IPS-NIHi11 (cell line): ENCODE results near the gene CLCN5.

ENCODE experiments used
- DNase-seq: peaks from one replicate; pipeline ENCODE4 v3.0.0; 2012; ENCODE audit warnings: mixed read lengths, low spot score

Gene CLCN5

GRCh38 chrX:49934148-49934547 lies 11.8 kb downstream of the CLCN5 start:
- no peak for DNase-seq

- no peak for DNase-seq
Measured at GRCh38 chrX:49934729-49935128, 12.3 kb downstream of the CLCN5 start.

DNA sequence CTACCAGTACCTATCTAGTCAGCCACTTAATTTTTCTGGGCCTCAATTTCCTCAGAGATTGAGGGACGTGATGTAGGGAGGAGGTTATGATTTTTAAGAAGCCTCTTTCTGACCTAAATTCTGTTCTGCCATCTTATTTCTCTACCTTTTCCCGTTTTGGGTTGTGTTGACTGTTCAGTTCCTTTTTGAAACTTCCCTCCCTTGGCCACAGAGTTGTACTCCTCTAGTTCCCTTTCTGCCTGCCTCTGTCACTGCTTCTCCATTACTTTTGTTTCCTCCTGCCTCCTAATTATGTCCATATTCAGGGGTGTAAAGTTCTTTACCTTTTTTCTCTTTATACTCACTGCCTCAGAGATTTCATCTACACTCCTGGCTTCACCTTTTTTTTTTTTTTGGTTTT lies 25.4 kb downstream of the CLCN5 start:
- no peak for DNase-seq

DNA sequence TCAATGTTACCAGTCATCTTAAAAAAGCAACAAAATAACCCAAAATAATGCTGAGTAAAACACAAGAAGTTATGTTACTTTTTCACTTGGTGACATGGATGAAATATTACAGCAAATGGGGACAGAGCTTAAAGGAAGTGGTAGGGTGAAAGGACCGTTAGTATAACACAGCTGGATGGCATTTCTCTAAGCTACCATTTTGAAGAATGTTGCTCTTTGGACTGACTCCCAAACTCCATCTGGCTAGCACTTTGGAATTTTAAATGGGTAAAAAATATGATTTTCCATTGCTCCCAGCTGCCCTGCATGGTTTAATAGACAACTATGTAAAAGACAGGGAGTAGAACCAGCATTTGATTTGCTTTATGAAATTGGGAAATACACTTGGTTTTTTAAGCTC lies 27.6 kb downstream of the CLCN5 start:
- DNase-seq: no peak

DNA sequence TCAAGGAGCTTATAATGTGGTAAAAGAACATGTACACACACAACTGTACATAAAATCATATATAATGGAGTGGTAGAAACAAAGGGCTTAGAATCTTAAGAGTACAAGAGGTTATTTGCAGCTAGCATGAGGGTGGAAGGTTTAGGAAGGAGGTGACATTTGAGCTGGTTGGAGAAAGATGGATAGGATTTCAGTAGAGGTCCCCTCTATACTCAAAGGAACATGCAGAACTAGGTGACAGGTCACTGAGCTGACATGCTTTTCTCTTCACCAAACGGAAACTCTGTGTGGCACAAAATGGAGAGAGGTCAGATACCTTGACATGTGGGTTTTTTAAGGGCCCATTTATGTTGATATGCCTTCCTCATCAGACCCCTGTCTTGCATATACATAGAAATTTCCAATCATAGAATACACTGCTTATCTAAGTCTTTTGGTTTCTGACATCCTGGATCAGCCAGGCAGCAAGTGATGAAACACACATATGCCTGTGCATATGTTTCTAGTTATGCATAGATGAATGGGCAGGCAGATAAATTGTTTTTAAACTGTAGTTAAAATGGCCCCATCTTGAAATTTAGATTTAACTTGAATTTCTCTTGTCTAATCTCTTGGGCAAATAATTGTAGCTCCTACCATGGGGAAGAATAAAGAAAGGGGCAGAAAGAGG lies 29.3 kb downstream of the CLCN5 start:
- DNase-seq: no peak

DNA sequence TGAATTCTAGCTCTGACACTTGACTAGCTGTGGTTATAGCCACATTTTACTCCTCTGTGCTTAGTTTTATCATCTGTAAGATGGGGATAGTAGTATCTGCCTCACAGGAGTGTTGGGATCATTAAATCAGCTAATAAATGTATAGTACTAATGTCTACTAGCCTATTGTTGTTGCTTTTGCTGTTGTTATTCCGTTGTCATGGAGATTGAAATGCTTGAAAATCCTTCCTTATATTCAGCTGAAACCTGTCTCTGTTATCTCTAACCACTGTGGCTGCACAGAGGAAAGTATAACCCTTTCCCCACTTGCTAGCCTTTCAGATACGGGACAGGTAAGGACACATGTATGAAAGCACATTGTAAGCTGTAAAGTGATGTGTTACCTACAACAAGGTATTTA lies 33.9 kb downstream of the CLCN5 start:
- DNase-seq: no peak

DNA sequence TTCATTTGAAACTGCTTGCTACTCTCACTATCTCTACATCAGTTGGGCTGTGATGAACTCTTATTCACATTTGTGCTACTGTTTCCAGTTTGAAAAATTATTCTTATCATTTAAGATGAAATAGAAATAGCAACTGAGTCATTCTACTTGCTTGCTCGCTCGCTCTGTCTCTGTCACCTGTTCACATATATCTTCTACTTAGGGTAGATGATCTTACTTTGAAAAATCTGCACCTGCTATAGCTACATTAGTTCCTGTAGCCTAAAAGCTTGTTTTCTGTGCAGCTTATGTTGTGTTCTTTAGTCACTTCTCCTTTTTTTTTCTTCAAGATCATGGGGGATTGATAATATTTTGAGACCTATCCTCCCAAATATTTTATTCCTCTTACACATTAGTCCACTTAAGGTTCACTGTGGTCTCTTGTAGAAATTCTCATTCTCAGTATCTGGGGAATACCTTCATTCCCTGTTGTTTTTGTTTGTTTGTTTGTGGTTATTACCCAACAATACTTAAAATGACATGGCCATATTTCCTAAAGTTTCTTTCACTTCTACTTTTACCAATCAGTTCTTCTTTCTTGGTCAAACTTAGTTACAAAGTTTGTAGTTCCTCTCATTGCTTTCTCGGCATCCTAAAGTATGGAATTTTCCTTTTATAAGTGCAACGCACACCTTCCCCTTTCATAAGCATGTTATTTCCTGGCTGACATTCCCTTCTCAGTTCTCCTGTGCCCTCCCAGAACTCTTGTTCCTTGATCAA lies 36.5 kb downstream of the CLCN5 start:
- DNase-seq: no peak

DNA sequence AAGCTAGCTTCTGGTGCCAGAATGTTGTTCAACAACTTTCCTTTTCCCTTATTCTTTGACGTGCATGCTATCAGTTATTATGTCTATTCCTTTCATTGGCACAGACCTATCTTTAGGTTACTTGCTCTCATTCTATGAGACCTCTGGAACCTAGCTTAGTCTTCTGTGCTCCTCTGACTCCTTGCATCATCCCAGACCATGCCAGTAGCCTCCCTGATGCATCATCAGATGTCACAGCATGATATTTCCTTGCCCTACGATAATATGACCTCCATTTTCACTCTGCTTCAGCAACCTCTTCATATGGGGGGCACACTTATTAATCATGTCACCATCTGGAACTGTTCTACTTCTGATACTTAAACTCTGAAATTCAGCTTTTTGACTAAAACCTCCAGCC lies 37.2 kb downstream of the CLCN5 start:
- no peak for DNase-seq

DNA sequence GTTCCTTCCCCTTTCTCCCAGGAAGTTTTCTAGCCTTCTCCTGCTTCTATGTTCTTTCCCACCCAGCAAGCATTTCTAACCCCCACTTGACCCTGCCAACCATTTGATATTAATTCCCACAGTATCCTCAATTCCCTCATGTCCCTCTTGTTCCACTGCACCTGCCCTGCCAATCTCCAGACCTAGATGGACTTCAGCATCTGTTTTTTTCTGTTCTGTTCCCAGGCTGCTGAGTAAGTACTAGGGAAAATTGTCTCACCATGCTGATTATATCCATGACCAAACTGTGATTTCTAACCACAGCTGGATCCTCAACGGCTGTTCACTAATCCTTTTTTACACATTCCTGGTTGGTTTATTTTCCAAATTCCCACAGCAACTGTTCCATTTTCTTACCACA lies 37.7 kb downstream of the CLCN5 start:
- DNase-seq: no peak

GRCh38 chrX:49970674-49971073 lies 48.3 kb downstream of the CLCN5 start:
- no peak for DNase-seq

GRCh38 chrX:49972328-49972860 lies 50.0 kb downstream of the CLCN5 start:
- DNase-seq: no peak

GRCh38 chrX:49976682-49977197 lies 54.3 kb downstream of the CLCN5 start:
- DNase-seq: no peak

DNA sequence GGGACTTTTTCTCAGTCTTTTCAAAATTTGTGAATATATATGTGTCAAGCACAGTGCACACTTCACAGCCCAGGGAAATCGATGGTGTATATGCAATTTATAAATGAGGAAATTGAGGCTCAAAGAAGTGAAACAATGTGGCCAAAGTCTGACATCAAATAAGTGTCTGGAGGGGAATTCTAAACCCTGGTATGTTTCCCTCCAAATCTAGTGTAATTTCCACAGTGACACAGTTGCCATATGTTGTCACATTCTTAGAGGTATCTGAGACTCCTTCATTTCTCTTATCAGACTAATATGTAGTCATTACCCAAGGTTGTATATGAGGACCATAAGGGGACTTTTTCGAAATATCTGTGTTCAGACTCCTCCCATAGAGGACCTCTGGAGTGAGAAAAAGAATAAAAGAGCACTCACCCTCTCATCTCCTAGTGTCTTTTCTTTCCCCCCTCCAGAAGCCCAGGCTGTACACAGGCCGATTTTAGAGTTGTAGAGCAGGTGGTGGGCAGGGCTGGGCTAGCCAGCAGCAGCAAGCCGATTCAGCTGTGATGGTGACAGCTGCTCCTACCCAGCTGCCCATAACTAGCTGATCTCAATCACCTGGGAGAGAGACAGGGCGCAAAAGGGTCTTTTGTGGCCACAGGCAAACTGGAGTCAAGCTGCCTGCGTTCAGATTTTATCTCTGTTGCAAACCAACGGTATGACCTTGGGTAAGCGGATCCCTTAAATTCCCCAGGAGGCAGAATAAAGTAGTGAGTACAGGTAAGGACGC lies 55.1 kb downstream of the CLCN5 start:
- DNase-seq: no peak

DNA sequence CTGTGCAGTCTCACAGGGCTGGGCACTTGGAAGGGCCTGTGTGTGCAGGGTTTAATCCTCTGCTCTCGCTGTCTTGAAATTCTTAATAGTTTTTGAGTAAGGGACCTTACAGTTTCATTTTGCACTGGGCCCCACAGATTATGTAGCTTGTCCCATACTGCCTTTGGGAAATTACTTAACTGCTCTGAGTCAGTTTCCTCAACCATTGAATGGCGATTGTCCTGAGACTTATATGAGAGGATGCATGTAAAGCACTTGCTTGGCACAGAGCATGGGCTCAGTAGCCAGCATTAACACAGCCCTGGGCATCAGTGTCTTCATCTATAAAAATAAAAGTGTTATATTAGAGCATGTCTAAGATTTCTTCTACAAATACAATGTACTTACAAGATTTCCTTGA lies 55.8 kb downstream of the CLCN5 start:
- DNase-seq: no peak

- DNase-seq: no peak
Measured at GRCh38 chrX:49986058-49986457, 63.7 kb downstream of the CLCN5 start.

DNA sequence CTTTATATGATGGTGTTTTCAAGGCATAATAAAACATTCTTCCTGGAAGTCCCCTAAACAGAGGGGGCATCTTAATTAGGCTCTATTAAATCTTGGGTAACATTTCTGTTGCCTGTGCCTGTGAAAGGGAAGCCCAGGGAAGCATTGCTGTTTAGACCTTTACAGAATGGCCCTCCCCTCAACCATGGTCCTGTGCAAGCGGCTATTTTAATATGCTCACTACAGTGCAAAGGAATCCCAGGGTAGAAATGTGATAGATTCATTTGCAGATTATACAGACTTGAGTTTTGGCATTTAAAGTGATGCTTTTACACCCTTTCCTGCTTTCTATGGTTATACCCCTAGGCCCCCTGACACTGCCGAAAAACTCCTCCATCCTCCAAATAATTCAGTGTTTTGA lies 65.3 kb downstream of the CLCN5 start:
- DNase-seq: no peak

GRCh38 chrX:49988143-49988542 lies 65.7 kb downstream of the CLCN5 start:
- peak; percentile 7 for DNase-seq

- DNase-seq: no peak
Measured at GRCh38 chrX:49991758-49992157, 69.4 kb downstream of the CLCN5 start.

- no peak for DNase-seq
Measured at GRCh38 chrX:49992853-49993252, 70.5 kb downstream of the CLCN5 start.

DNA sequence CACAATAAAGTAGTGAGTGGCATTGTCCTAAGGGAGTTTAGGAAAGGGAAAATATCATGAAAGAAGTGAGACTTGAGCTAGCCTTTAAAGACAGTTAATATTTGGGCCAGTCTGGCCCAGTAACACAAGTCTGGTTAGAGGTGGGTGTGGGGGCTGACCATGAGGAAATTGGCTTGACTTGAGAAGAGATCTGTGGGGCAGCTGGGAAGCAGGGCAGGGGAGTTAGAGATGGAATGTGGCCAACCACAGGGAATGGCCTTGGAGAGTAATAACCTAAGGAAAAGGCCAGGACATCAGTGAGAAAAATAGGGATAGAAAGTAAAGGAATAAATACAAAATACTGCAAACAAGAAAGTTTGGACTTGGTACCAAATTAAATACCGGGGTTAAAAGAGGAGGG lies 71.3 kb downstream of the CLCN5 start:
- DNase-seq: no peak

- no peak for DNase-seq
Measured at GRCh38 chrX:49995107-49995731, 72.8 kb downstream of the CLCN5 start.

GRCh38 chrX:49995795-49996455 lies 73.5 kb downstream of the CLCN5 start:
- DNase-seq: no peak
